ENCODE results near the gene FMN2. TPM values are rescaled to one million over a fixed set of nuclear protein-coding genes. Genes with fewer than 3 reads are reported as not detected.

Gene FMN2
- total RNA-seq, 2 donors from 2014 or later = 26.9 to 27.2 TPM

GRCh38 chr1:240366636-240367035 lies 275.0 kb downstream of the FMN2 start:
- no peaks in the 10 kb centered on the region for H3K4me1 ChIP-seq (ENCODE audit: control insufficient read depth, insufficient read depth, low read length)
- Mint-ChIP-seq H3K27me3 (ENCODE audit: insufficient read depth) (no peaks in the 10 kb centered on the region), H3K4me1 (no peaks in the 10 kb centered on the region), H3K4me3 (no peak overlapping the region), H3K9me3 (no peaks in the 10 kb centered on the region), H3K36me3 (ENCODE audit: low read depth) (peaks cover 34% of the 10 kb centered on the region), H3K27ac (no peak overlapping the region)
- no peak overlapping the region for H3K4me3 ChIP-seq (ENCODE audit: low read length)
- TF ChIP-seq CTCF (conservative IDR thresholded peaks at IDR 0.05) = no peak
- no peak for DNase-seq
- no peaks in the 10 kb centered on the region for H3K9me3 ChIP-seq (ENCODE audit: control insufficient read depth, low read length)
- H3K27ac ChIP-seq (ENCODE audit: low read depth, low read length) = no peak overlapping the region
- H3K9ac ChIP-seq (ENCODE audit: extremely low read depth, low read length, poor library complexity, severe bottlenecking) = no peak overlapping the region
- WGBS, 2 experiments (ENCODE audit: insufficient coverage in 1 of 2, insufficient read length in 1 of 2) = 89 to 100% methylated on average over 2 to 9 of the region's 9 CpGs
- H3K27me3 ChIP-seq (ENCODE audit: control insufficient read depth, insufficient read depth, low read length, poor library complexity, severe bottlenecking) = no peaks in the 10 kb centered on the region
- H3K36me3 ChIP-seq (ENCODE audit: control insufficient read depth, insufficient read depth, low read length) = peaks cover 38% of the 10 kb centered on the region

- H3K27me3 ChIP-seq (ENCODE audit: control insufficient read depth, insufficient read depth, low read length, poor library complexity, severe bottlenecking) = no peaks in the 10 kb centered on the region
- H3K36me3 ChIP-seq (ENCODE audit: control insufficient read depth, insufficient read depth, low read length) = peaks cover 51% of the 10 kb centered on the region
- no peak overlapping the region for H3K27ac Mint-ChIP-seq
- no peak for TF ChIP-seq CTCF (conservative IDR thresholded peaks at IDR 0.05)
- peaks cover 37% of the 10 kb centered on the region for H3K36me3 Mint-ChIP-seq (ENCODE audit: low read depth)
- H3K4me1 ChIP-seq (ENCODE audit: control insufficient read depth, insufficient read depth, low read length) = no peaks in the 10 kb centered on the region
- H3K4me3 ChIP-seq (ENCODE audit: low read length) = no peak overlapping the region
- H3K27me3 Mint-ChIP-seq (ENCODE audit: insufficient read depth) = no peaks in the 10 kb centered on the region
- H3K4me3 Mint-ChIP-seq = no peak overlapping the region
- no peak overlapping the region for H3K27ac ChIP-seq (ENCODE audit: low read depth, low read length)
- peaks cover 25% of the 10 kb centered on the region for H3K9me3 Mint-ChIP-seq
- no peaks in the 10 kb centered on the region for H3K4me1 Mint-ChIP-seq
- DNase-seq = no peak
- 94 to 100% methylated on average over 4 to 5 of the region's 5 CpGs for WGBS, 2 experiments (ENCODE audit: insufficient coverage in 1 of 2, insufficient read length in 1 of 2)
- H3K9ac ChIP-seq (ENCODE audit: extremely low read depth, low read length, poor library complexity, severe bottlenecking) = no peak overlapping the region
- H3K9me3 ChIP-seq (ENCODE audit: control insufficient read depth, low read length) = peaks cover 28% of the 10 kb centered on the region
These were observed 293.9 kb downstream of the FMN2 start for GRCh38 chr1:240385551-240385950.

GRCh38 chr1:240385985-240386978 lies 294.6 kb downstream of the FMN2 start:
- H3K4me1 ChIP-seq (ENCODE audit: control insufficient read depth, insufficient read depth, low read length) = no peaks in the 10 kb centered on the region
- 90 to 97% methylated on average over 6 to 7 of the region's 7 CpGs for WGBS, 2 experiments (ENCODE audit: insufficient coverage in 1 of 2, insufficient read length in 1 of 2)
- peaks cover 21% of the 10 kb centered on the region for H3K9me3 ChIP-seq (ENCODE audit: control insufficient read depth, low read length)
- no peak for DNase-seq
- no peak overlapping the region for H3K27ac Mint-ChIP-seq
- no peaks in the 10 kb centered on the region for H3K4me1 Mint-ChIP-seq
- H3K36me3 ChIP-seq (ENCODE audit: control insufficient read depth, insufficient read depth, low read length) = peaks cover 51% of the 10 kb centered on the region
- no peak for TF ChIP-seq CTCF (conservative IDR thresholded peaks at IDR 0.05)
- H3K9me3 Mint-ChIP-seq = peaks cover 17% of the 10 kb centered on the region
- no peaks in the 10 kb centered on the region for H3K27me3 ChIP-seq (ENCODE audit: control insufficient read depth, insufficient read depth, low read length, poor library complexity, severe bottlenecking)
- no peak overlapping the region for H3K4me3 Mint-ChIP-seq
- H3K4me3 ChIP-seq (ENCODE audit: low read length) = no peak overlapping the region
- no peak overlapping the region for H3K27ac ChIP-seq (ENCODE audit: low read depth, low read length)
- peaks cover 30% of the 10 kb centered on the region for H3K36me3 Mint-ChIP-seq (ENCODE audit: low read depth)
- no peak overlapping the region for H3K9ac ChIP-seq (ENCODE audit: extremely low read depth, low read length, poor library complexity, severe bottlenecking)
- no peaks in the 10 kb centered on the region for H3K27me3 Mint-ChIP-seq (ENCODE audit: insufficient read depth)

Data from endodermal cell (in vitro differentiated cells).